GM21381 (cell line): ENCODE data around the gene GYS2.
"Not testable (repeated sequence)": the region's sequence is repeated elsewhere in the genome, so short reads cannot be mapped to it uniquely, and the experiment has no call there.

Experiments used
- ATAC-seq: cut with Tn5 transposase; IDR thresholded peaks from one replicate; pipeline ENCODE4 v1.9.1; 2021; ENCODE audit warnings: mild to moderate bottlenecking, moderate library complexity; ENCODE audit not compliant: unreplicated experiment

GYS2 gene

DNA sequence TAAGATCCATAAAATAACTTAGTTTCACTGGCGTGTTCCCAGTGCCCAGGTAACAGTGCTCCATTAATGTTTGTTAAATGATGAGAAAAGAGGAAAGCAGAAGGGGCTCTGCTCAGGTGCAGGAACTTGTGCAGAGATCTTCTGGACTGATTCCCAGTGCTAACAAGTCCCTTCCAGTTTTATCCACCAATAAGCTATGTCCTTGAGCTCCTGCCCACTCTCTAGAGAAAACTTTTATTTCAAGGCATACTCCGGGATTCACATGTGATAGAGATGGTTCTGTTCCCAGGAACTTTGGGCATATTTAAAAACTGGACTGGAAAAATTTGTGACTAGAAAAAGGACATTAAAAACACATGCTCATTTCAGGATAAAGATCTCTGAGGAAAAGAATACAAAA is 1.9 kb downstream of the GYS2 start:
- no peak for ATAC-seq

DNA sequence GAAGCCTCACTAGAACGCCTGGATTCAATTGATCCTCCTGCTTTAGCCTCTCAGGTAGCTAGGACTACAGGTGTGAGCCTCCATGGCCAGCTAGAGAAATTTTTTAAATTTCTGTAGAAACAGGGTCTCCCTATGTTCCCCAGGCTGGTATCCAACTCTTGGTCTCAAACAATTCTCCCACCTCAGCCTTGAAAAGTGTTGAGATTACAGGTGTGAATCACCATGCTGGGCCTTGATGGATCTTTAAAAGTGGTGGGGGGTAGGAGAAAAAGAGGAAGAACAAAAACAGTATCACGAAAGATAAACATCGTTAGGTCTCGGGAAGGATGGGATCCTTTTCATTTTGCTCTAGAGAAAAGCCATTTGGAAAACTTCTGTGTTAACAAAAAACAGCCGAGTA is 4.5 kb downstream of the GYS2 start:
- ATAC-seq = no peak

DNA sequence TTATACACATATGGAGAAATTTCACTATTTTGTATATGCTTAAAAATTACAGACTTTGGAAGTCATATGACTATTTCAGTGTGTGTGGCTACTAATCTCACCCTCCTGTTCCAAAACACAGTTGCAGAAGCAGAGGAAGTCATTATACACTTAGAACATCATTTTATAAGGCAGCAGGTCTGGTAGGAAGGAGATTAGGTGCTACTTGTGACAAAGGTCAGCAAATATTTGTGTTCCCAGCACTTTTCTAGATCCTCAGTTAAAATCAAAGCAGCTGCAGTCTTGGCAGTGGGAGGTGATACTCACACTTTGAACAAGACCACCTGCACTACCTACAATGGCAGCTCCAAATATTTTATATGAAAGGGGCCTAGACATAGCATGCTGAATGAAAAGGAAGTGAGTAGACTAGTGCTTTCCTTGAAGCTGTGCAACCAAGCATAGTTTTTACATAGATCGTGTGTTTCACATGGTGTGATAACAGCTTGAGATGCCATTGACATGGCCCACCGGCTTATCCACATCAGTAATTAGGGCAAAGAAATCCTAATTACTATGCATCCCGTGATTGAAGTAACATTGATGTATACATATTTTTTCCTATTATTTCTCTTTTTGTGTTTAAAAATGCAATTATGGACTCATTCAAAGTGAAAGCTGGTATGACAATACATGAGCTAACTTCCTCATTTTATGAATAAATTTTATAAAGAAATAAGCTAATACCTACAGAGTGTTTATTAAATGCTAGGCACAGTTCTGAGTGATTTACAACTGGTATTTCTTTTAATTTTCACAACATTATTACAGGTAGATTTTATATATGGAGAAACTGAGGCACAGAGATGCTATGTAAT is 5.3 kb downstream of the GYS2 start:
- ATAC-seq = no peak

DNA sequence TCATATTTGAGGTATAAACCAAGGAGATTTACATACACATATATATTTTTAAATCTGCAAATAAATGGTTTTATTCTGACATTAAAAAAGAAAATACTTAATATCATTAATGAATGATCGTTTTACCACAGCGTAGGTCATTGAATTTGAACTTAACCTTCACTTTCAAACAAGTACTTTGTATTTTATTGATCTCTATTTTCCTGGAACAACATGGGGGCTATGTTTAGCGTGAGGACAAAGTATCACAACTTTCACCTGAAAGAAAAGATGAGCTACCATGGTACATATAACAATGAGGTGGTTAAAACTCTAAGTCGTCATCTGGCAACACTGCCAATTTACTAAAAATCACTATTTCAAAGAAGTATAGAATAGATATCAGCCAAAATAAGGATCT is 6.0 kb downstream of the GYS2 start:
- no peak for ATAC-seq

DNA sequence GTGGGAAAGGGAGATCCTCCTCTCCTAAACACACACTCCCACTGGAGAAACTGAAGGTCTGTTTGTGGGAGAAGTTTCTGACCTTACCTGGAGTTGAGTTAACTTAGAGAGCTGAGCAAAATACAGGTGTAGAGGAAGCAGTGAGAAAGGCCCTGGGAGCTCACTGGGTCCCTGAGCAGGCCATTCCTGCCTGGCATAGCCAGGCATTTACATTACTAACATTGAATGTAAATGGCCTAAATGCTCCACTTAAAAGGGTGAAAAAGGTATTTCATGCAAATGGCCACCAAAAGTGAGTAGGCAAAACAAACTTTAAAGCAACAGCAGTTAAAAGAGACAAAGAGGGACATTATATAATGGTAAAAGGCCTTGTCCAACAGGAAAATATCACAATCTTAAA is 9.3 kb downstream of the GYS2 start:
- not testable (repeated sequence) for ATAC-seq

DNA sequence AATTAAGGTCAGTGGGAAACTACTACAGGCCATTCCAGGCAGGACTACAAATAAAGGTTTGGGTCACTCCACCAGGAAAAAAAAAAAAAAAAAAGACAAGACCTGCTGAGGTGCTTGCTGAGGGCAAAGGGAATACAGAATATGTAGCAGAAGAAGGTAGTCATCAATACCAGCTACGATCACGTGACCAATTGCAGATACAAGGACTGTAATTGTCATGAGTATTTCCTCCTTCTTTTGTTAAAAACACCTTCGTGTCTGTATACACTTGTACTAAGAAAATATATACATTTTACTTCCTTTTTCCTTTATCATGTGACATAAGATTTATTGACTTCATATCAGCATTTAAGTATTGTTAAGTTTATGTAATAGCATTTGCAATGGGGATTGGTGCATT is 19.2 kb downstream of the GYS2 start:
- ATAC-seq = no peak

DNA sequence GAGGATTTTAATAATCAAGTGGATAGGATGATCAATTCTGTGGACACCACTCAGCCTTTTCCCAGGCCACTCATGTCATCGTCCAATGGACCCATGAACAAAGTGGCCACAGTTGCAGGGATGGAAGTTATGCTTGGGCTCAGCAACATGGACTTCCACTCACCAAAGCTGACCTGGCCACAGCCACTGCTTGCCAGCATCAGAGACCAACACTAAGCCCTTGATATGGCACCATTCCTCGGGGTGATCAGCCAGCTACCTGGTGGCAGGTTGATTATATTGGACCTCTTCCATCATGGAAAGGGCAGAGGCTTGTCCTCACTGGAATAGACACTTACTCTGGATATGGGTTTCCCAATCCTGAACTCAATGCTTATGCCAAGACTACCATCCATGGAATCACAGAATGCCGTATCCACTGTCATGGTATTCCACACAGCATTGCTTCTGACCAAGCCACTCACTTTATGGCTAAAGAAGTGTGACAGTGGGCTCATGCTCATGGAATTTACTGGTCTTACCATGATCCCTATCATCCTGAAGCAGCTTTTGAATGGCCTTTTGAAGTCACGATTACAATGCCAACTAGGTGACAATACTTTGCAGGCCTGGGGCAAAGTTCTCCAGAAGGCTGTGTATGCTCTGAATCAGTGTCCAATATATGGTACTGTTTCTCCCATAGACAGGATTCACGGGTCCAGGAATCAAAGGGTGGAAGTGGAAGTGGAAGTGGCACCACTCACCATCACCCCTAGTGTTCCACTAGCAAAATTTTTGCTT is 20.1 kb downstream of the GYS2 start:
- ATAC-seq = not testable (repeated sequence)

DNA sequence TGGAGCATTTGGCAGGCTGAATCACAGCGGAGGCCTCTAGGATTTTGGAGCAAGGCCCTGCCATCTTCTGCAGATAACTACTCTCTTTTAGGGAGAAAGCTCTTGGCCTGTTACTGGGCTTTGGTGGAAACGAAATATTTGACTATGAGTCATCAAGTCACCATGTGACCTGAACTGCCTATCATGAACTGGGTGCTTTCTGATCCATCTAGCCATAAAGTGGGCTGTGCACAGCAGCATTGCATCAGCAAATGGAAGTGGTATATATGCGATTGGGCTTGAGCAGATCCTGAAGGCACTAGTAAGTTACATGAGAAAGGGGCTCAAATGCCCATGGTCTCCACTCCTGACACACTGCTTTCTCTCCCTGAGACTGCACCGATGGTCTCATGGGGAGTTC is 21.1 kb downstream of the GYS2 start:
- ATAC-seq = no peak

DNA sequence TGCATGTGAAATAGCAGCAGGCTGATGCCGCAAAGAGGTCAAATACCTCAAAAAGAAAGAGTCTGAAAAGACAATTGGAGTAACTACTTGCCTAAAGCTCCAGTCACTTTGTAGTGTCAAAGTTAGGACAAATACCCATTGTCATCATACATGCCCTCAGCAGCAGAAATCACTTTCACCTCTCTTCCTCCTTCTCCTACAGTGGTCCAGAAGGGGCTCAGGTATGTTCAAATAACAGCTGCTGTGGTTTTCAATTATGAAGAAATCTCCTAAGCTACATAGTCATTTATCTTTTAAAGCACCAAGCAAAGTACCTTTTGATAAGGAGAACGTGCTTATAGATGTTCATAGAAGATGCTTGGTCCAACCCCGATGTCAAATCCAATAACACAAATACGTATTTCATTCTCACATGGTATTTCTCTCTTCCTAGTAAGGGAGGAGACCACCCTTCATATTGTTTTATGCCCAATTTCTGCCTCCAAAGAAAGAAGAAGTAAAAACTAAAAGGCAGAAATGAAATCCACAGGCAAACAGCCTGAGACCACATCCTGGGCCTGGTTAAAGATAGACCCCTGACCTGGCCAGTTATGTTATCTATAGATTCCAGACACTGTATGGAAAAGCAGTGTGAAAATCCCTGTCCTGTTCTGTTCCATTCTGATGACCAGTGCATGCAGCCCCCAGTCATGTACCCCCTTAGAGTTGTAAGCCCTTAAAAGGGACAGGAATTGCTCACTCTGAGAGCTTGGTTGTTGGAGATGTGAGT is 23.7 kb downstream of the GYS2 start:
- peak; percentile 80 for ATAC-seq

DNA sequence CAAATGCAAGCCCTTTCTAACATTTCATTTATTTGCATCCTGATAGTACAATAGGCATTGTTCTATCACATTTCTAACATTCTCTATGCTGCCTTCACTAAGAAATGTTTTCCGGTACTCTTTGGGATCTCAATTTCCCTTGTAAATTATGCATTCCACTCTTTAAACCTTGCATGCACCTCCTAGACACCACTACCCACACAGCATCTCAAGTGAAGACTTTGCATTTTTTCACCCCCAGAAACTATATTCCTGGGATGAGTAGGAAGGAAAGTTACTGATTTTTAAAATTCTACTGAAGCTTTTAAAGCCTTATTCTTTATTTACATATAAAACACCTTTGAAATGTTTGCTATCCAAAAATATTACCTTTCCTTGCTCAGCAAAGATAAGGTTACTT is 27.1 kb downstream of the GYS2 start:
- ATAC-seq = no peak

DNA sequence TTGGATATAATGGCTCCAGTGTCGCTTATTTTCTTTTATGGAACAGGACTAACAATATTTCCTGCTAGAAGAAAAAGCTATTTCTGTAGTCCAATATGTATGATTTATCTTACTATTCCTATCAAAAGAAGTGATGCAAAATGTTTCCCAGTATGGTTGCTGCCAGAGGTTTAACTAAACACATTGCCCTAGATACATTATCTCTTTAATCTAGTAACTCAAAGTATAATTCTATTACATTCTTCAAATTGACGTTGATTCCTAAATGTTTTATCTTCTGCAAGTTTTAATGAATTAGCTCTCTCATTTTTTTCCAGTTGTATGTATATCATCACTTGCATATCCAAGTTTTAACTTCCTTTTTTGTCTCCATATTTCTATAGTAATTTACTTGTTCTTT is 28.2 kb downstream of the GYS2 start:
- ATAC-seq = no peak

DNA sequence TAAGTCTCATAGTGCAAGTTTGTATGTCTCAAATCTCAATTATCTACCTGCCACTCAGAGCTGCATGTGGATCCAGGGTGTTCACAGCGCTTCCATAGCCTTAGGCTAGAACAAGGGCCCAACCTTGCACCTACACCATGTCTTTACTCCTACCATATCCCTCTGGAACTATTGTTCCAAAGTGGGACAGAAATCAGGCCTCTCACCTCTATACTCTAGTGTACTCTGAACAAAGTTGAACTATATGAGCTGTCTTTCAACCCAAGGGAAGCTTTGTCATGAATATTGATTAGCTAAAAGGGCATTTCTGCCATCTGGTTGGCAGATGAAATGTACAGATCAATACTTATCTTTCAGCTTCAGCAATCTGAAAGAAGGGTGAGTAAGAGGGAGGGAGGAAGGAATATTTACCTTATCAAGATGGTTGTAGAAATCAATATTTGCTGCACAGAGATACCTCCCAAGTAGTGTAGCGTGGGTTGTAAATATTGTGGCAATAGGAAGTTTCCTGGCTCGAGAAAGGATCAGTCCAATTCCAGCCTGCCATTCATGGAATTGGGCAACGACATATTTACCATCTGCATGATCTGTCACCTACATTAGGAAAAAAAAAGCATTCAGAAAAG is 30.8 kb downstream of the GYS2 start:
- no peak for ATAC-seq

DNA sequence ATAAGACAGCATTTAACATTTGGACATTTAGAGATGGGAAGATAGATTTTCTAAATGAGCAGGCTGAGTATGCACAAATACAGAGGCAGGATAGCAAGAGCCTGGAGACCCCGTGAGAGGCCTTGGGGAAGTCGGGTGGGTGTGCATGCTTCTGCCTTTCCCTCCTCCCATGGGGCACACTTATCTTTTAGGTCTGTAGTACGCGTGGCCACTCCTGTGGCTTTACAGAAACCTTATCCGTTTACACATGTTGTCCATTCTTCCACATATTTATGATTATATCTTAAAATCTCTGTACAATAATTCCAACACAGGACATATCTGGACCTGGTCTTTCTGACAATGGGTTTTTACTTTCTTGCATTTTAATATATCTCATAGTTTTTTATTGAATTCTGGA is 33.6 kb downstream of the GYS2 start:
- ATAC-seq = no peak

DNA sequence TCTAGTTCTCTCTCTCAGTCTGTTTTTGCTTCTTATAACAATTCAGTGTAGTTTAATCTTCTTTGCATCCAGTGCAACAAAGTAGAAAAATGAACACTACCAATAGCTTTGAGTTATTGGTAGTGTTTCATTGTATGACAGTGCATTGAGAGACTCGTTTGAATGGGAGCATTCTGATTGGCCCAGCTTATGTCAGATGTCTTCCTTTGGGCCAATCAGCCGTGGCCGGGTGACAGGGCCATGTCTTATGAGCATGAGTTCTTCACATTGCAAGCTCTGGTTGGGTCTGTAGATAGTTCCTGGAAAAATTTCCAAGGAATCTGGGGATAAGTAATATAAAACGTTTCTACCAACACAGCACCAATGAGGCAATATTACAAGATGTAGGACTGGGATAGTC is 36.5 kb downstream of the GYS2 start:
- ATAC-seq = no peak

DNA sequence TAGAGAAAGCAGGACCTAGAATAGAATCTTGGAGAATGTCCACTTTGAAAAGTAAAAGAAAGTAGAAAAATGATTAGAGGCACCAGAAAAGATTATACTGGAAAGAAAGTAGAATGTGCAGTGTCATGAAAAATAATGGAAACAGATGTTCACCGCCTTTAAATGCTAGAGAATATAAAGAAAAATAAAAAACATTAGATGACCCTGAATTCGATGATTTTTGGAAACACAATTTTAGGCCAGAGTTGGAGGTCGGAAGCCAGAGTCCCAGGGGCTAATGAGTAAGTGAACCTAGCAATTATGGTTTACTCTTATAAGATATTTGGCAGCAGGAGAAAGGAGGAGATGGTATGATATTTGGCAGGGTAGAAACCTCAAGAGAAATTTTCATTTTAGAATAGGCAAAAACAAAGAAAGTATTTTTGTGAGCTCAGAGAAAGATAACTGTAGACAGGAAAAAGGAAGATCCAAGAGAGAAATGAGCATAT is 37.7 kb downstream of the GYS2 start:
- ATAC-seq = no peak

DNA sequence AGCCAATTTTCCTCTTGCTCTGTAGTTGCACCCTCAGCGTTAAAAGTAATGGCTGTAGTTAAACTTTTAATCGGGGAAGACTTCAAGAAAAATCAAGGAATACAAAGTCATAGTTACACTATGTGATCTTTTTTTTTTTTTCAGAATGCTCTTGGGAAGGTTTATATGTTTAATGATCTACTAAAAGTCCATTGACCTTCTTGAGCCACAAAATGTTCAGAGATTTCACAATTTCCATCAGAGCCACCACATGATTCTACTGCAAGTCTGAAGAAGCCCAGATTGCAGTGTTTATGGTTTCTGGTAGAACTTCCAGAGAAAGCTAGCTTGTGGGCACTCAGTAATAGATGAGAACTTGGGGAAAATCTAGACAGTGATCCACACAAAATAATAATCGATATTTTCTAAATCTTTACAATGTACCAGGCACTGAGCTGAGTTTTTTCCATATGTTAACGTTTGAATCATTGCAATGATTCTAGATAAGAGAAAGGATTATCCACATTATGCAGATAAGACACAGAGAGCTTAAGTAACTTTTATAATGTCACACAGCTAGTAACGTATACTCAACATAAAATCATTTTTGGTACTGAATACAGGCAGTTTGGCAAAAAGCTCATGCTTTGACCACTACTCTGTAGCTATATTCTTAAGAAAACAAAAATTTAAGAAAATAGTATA is 38.3 kb downstream of the GYS2 start:
- ATAC-seq = no peak

DNA sequence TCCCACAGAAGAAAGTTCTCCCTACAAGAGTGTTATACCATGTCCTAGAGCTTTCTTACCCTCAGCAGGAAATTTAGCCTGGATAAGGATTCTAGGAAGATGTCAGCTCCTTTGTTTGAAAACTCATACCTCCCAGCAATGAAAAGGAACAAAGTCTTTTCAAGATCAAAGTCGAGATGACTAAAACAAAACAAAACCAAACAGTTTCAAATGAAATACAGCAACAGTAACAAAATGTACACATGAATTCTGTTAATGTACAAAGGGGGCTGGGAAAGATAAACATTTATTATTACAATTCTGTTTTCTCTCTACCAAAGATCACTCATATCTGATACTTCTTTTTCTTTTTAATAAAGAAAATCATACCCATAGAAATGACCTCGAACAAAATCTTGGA is 41.8 kb downstream of the GYS2 start:
- no peak for ATAC-seq

DNA sequence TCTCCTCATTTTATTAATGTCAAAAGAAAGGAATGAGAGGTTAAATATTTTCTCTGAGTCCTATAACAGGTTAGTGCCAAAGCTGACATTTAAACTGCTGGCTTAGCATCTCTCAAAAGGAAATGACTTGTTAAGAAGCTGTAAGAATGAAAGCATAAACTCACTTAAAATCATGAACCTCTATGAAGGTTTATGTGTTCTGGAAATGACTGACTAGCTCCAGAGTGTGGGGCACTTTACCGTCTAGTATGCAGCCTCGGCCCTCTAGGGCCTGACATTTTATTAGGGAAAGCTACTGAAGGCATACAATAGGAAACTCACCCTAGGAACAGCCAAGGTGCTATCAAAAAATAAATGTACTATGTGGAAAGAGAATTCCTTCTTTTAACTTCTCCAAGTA is 43.5 kb downstream of the GYS2 start:
- ATAC-seq = no peak

DNA sequence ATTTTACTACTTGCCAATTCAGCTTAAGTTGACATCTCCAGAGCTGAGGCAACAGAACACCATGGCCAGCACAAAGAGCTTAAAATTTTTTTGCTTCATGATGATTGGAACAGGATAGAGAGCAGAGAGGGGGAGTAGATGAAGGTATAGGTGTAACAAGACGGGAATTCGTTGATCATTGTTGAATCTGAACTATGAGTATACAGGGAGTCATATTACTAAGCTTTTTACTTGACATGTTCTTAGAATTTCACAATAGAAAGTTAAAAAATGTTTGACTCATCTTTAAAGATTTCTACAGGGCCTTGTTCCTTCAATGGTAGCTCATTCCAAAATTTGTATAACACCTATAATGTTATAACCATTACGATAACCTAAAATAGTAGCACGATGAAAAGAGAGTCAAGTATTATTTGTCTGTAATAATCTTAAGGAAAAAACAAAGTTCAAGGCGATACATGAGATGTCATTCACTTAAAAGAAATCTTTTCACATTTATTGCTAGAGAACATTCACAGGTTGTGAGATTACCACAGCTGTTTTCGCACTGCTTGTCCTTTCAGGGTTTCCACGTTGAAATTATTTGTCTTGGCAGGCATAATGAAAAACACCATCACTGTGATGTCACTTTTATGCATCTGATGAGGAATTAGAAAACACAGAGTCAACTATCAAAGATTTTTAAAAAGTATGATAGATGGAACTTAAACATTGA is 44.6 kb downstream of the GYS2 start:
- ATAC-seq = no peak
